KMS-11 (cell line): ENCODE measurements around the gene ANKRD33B.

Source experiments
- H2AFZ ChIP-seq: fragments of 200-600 bp; sonication (generic); 2 replicates; pipeline ENCODE4 v1.6.1; 2016; ENCODE audit warnings: antibody characterized with exemption, mixed run types, low read depth
- H3K27ac ChIP-seq: fragments of 200-600 bp; sonication (generic); 2 replicates; pipeline ENCODE4 v1.6.1; 2016; ENCODE audit warnings: mild to moderate bottlenecking, mixed run types
- H3K27me3 ChIP-seq: fragments of 200-600 bp; sonication (generic); 2 replicates; pipeline ENCODE4 v1.6.1; 2017; ENCODE audit warnings: mild to moderate bottlenecking, low read depth, mixed run types, moderate library complexity; ENCODE audit not compliant: insufficient read depth
- H3K36me3 ChIP-seq: fragments of 200-600 bp; sonication (generic); 2 replicates; pipeline ENCODE4 v1.6.1; 2017; ENCODE audit warnings: mild to moderate bottlenecking, mixed run types; ENCODE audit not compliant: insufficient read depth
- H3K4me1 ChIP-seq: fragments of 200-600 bp; sonication (generic); 2 replicates; pipeline ENCODE4 v1.6.1; 2016; ENCODE audit warnings: mild to moderate bottlenecking, low read depth, mixed run types; ENCODE audit not compliant: poor library complexity, severe bottlenecking
- H3K4me2 ChIP-seq: fragments of 200-600 bp; sonication (generic); 2 replicates; pipeline ENCODE4 v1.7.0; 2016; ENCODE audit warnings: mild to moderate bottlenecking, mixed run types
- H3K4me3 ChIP-seq: fragments of 200-600 bp; sonication (generic); IDR thresholded peaks from 2 replicates; pipeline ENCODE4 v1.6.1; 2017; ENCODE audit warnings: low read depth, low read length, mixed read lengths; ENCODE audit not compliant: insufficient read depth
- H3K79me2 ChIP-seq: fragments of 200-600 bp; sonication (generic); 2 replicates; pipeline ENCODE4 v1.6.1; 2016; ENCODE audit warnings: low read depth, mixed run types; ENCODE audit not compliant: insufficient read depth
- H3K9ac ChIP-seq: fragments of 200-600 bp; sonication (generic); 2 replicates; pipeline ENCODE4 v1.6.1; 2016; ENCODE audit warnings: mild to moderate bottlenecking, mixed run types
- H4K20me1 ChIP-seq: fragments of 200-600 bp; sonication (generic); 2 replicates; pipeline ENCODE4 v1.6.1; 2016; ENCODE audit warnings: mild to moderate bottlenecking, mixed run types; ENCODE audit not compliant: insufficient read depth
- TF ChIP-seq, protein P1 (sequence below): fragments of 200-600 bp; sonication (generic); conservative IDR thresholded peaks from 2 replicates; pipeline ENCODE4 v1.6.1; 2017; ENCODE audit warnings: low read depth, mild to moderate bottlenecking, antibody characterized with exemption, low read length, moderate library complexity, mixed read lengths

ANKRD33B gene

DNA sequence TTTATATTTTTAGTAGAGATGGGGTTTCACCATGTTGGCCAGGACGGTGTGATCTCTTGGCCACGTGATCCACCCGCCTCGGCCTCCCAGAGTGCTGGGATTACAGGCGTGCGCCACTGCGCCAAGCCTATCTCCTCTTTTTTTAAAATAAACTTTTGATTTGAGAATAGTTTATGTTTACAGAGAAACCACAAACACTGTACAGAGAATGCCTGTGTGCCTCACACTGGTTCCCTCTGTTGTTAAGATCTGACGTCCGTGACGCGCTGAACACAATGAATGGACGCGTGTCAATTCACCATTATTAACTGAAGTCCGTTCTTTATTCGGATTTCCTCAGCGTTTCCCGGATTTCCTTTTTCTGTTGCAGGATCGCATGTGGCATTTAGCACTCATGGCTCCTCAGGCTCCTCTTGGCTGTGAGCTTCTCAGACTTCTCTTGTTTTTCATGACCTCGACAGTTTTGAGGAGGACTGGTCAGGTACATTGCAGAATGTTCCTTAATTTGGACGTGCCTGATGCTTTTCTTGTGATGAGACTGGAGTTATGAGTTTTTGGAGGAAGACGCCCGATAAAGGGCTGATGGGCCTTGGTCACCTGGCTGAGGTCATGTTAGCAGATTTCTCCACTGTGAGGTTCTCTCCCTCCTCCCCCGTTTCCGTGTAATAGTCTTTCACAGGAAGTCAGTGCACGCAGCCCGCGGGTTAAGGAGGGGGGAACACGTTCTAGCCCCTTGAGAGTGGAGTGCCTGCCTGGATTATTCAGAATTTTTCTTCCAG lies 69.6 kb downstream of the ANKRD33B start:
- no peak overlapping the region for H3K4me2 ChIP-seq
- no peaks in the 10 kb centered on the region for H3K79me2 ChIP-seq
- no peak overlapping the region for H3K27ac ChIP-seq
- no peaks in the 10 kb centered on the region for H3K27me3 ChIP-seq
- TF ChIP-seq, protein P1, sequence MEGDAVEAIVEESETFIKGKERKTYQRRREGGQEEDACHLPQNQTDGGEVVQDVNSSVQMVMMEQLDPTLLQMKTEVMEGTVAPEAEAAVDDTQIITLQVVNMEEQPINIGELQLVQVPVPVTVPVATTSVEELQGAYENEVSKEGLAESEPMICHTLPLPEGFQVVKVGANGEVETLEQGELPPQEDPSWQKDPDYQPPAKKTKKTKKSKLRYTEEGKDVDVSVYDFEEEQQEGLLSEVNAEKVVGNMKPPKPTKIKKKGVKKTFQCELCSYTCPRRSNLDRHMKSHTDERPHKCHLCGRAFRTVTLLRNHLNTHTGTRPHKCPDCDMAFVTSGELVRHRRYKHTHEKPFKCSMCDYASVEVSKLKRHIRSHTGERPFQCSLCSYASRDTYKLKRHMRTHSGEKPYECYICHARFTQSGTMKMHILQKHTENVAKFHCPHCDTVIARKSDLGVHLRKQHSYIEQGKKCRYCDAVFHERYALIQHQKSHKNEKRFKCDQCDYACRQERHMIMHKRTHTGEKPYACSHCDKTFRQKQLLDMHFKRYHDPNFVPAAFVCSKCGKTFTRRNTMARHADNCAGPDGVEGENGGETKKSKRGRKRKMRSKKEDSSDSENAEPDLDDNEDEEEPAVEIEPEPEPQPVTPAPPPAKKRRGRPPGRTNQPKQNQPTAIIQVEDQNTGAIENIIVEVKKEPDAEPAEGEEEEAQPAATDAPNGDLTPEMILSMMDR = no peak
- no peak overlapping the region for H3K9ac ChIP-seq
- no peaks in the 10 kb centered on the region for H3K36me3 ChIP-seq
- no peak overlapping the region for H2AFZ ChIP-seq
- no peaks in the 10 kb centered on the region for H3K4me1 ChIP-seq
- H3K4me3 ChIP-seq = no peak overlapping the region
- no peaks in the 10 kb centered on the region for H4K20me1 ChIP-seq

DNA sequence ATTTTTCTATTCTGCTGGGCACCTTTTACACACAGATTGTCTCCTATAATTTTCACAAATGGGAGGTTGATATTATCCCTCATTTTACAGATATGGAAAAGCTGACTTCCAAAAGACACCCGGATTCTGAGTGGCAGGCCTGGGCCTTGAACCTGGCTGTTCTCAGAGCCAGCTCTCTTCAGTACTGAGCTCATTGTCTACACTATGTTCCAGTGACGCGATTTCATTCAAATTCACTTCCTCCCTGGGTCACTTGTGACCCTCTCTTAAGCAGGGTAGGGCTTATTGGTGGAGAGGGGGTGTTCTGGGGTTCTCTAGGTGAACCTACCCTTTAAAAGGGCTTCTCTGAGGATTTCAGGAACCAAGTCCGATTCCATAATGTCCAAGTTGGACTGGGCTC lies 70.2 kb downstream of the ANKRD33B start:
- TF ChIP-seq, protein P1 = no peak
- no peak overlapping the region for H3K27ac ChIP-seq
- no peaks in the 10 kb centered on the region for H4K20me1 ChIP-seq
- no peak overlapping the region for H3K4me3 ChIP-seq
- H3K79me2 ChIP-seq = no peaks in the 10 kb centered on the region
- no peaks in the 10 kb centered on the region for H3K4me1 ChIP-seq
- no peak overlapping the region for H3K9ac ChIP-seq
- H3K27me3 ChIP-seq = no peaks in the 10 kb centered on the region
- H3K36me3 ChIP-seq = no peaks in the 10 kb centered on the region
- no peak overlapping the region for H3K4me2 ChIP-seq
- H2AFZ ChIP-seq = no peak overlapping the region

DNA sequence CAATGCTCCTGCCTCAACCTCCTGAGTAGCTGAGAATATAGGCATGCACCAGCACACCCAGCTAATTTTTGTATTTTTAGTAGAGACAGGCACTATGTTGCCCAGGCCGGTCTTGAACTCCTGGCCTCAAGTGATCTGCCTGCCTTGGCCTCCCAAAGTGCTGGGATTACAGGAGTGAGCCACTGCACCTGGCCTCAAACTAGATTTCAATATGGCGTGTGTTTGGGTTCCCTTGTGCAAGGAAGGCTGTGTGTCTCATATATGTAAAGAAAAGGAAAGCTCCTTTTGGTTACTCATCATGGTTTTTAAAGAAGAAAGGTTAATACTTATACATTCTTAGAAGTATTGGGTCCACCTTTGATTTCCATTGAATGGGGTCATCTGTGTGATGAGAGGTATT lies 70.7 kb downstream of the ANKRD33B start:
- Histone ChIP-seq H3K9ac (no peak overlapping the region), H3K27ac (no peak overlapping the region), H3K27me3 (no peaks in the 10 kb centered on the region), H4K20me1 (no peaks in the 10 kb centered on the region), H2AFZ (no peak overlapping the region), H3K4me2 (no peak overlapping the region), H3K4me1 (no peaks in the 10 kb centered on the region), H3K79me2 (no peaks in the 10 kb centered on the region), H3K36me3 (no peaks in the 10 kb centered on the region), H3K4me3 (no peak overlapping the region)
- TF ChIP-seq, protein P1 = no peak

DNA sequence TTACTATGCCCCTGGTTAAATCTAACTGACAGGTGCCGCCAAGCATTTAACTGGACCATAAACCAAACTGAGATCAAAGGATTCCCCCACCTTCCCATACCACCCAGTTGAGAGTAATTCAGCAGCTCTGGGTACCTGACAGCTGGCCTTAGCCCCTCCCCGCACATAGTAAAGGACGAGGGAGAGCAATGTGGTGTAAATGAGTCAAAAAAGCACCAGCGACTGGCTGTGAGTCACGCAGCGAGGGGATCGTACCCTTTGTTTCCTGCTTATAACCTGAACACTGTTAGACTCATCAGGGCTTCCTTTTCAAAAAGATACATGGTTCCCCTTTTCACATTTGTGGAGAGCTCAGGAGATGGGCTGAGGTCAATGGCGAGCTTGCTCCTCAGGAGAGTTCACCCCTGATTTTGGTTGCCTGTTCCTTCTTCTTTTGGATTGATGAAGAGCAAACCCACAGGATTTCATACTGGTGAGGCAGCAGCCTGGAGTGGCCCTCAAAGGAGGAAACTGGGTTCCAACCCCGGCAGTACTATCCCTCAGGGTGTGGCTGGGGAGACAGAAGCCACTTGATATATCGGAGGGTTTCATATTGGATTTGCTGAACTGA lies 71.5 kb downstream of the ANKRD33B start:
- H3K9ac ChIP-seq = no peak overlapping the region
- H3K4me1 ChIP-seq = no peaks in the 10 kb centered on the region
- H3K79me2 ChIP-seq = no peaks in the 10 kb centered on the region
- no peaks in the 10 kb centered on the region for H3K36me3 ChIP-seq
- no peaks in the 10 kb centered on the region for H4K20me1 ChIP-seq
- no peak overlapping the region for H3K27ac ChIP-seq
- no peak overlapping the region for H3K4me2 ChIP-seq
- no peak overlapping the region for H2AFZ ChIP-seq
- no peak overlapping the region for H3K4me3 ChIP-seq
- no peaks in the 10 kb centered on the region for H3K27me3 ChIP-seq
- TF ChIP-seq, protein P1 = no peak
